Aortic smooth muscle cell (primary cell): Measurements from ENCODE around the gene BEND4. TPM values are rescaled to one million over a fixed set of nuclear protein-coding genes. Genes with fewer than 3 reads are reported as not detected.

Source experiments
- total RNA-seq: library from RNA; depleted of rRNA; stranded (reverse); fragments of >200 nt; gene quantifications from 2 replicates; pipeline ENCODE4 v1.2.3, GENCODE V29; 2014

BEND4 gene
- not detected in 2 replicates for total RNA-seq

GRCh38 chr4:42152507-42153504, at the start of gene BEND4:
BEND4 (minus strand) TSS chr4:42152655; CDS start chr4:42152143, 512 bp downstream.

Other genes starting within 250 kb of the BEND4 start
- gene TMEM33, start 217.2 kb downstream of the BEND4 start, total RNA-seq: 39.9 and 41.5 TPM in 2 replicates
- gene DCAF4L1, start 170.9 kb downstream of the BEND4 start, total RNA-seq: 0.06 and 0.13 TPM in 2 replicates
- 65.5 and 73.8 TPM in 2 replicates for gene SLC30A9, start 162.1 kb downstream of the BEND4 start, total RNA-seq
- gene SHISA3, start 244.8 kb upstream of the BEND4 start, total RNA-seq: 22.0 and 37.5 TPM in 2 replicates